HFFc6 (cell line): ENCODE results near the gene NFASC. TPM values are rescaled to one million over a fixed set of nuclear protein-coding genes. Genes with fewer than 3 reads are reported as not detected.

ENCODE experiments used
- DNase-seq: peaks from one replicate; pipeline ENCODE4 v3.0.0-alpha.2; 2018
- H3K27ac Mint-ChIP-seq: 2 replicates; pipeline ENCODE4 v1.8.0; 2020; ENCODE audit warnings: mild to moderate bottlenecking, mixed read lengths
- H3K27me3 Mint-ChIP-seq: 2 replicates; pipeline ENCODE4 v1.8.0; 2021; ENCODE audit warnings: mild to moderate bottlenecking, moderate library complexity, mixed read lengths; ENCODE audit not compliant: insufficient read depth
- H3K36me3 Mint-ChIP-seq: 2 replicates; pipeline ENCODE4 v1.8.0; 2021; ENCODE audit warnings: low read depth, mixed read lengths
- H3K4me1 Mint-ChIP-seq: 2 replicates; pipeline ENCODE4 v1.8.0; 2020; ENCODE audit warnings: low read depth, mixed read lengths
- H3K4me3 Mint-ChIP-seq: 2 replicates; pipeline ENCODE4 v1.8.0; 2020; ENCODE audit warnings: mild to moderate bottlenecking, moderate library complexity, mixed read lengths
- H3K9me3 Mint-ChIP-seq: 2 replicates; pipeline ENCODE4 v1.8.0; 2020; ENCODE audit warnings: mild to moderate bottlenecking, mixed read lengths
- CTCF ChIP-seq: fragments of 200-600 bp; sonication (generic); IDR thresholded peaks from 2 replicates; pipeline ENCODE4 v1.5.0; 2021; ENCODE audit warnings: antibody characterized with exemption, mild to moderate bottlenecking
- total RNA-seq, 6 experiments: library from RNA; stranded (reverse); fragmentation: NEBNext Ultra II Directional; extraction: Animal tissue kit (Norgen Biotek cat#: 25700); gene quantifications; 2 replicates in 1 of 6; 3 replicates in 5 of 6; pipeline ENCODE4 v1.2.3, GENCODE V29; 2021

Gene NFASC
- total RNA-seq, 6 experiments from 2014 or later, result 4.7 to 11.7 (median 9.9) TPM

GRCh38 chr1:204866051-204866596 is 4.5 kb upstream of the NFASC start:
- H3K4me1 Mint-ChIP-seq, result no peaks in the 10 kb centered on the region
- no peak for DNase-seq
- no peak overlapping the region for H3K27ac Mint-ChIP-seq
- TF ChIP-seq CTCF, result no peak
- no peaks in the 10 kb centered on the region for H3K9me3 Mint-ChIP-seq
- no peaks in the 10 kb centered on the region for H3K36me3 Mint-ChIP-seq
- peaks cover 21% of the 10 kb centered on the region for H3K27me3 Mint-ChIP-seq
- no peak overlapping the region for H3K4me3 Mint-ChIP-seq

GRCh38 chr1:204867203-204867602 is 3.5 kb upstream of the NFASC start:
- DNase-seq, result no peak
- H3K4me3 Mint-ChIP-seq, result no peak overlapping the region
- H3K36me3 Mint-ChIP-seq, result no peaks in the 10 kb centered on the region
- H3K27me3 Mint-ChIP-seq, result peaks cover 24% of the 10 kb centered on the region
- no peaks in the 10 kb centered on the region for H3K9me3 Mint-ChIP-seq
- no peak for TF ChIP-seq CTCF
- no peak overlapping the region for H3K27ac Mint-ChIP-seq
- no peaks in the 10 kb centered on the region for H3K4me1 Mint-ChIP-seq

GRCh38 chr1:204867666-204868339 is 2.9 kb upstream of the NFASC start:
- TF ChIP-seq CTCF, result no peak
- Mint-ChIP-seq H3K36me3 (no peaks in the 10 kb centered on the region), H3K27me3 (peaks cover 20% of the 10 kb centered on the region)

GRCh38 chr1:204868340-204868700 is 2.3 kb upstream of the NFASC start:
- no peak for TF ChIP-seq CTCF
- Mint-ChIP-seq H3K27ac (no peak overlapping the region), H3K36me3 (no peaks in the 10 kb centered on the region), H3K4me1 (0 out of 2 replicates have a peak, but pooled peaks cover 5% of the 10 kb centered on the region), H3K4me3 (no peak overlapping the region), H3K27me3 (peaks cover 16% of the 10 kb centered on the region), H3K9me3 (no peaks in the 10 kb centered on the region)
- DNase-seq, result no peak

More at GRCh38 chr1:204867666-204868339, 2.9 kb upstream of the NFASC start:
- no peak overlapping the region for H3K4me3 Mint-ChIP-seq
- H3K27ac Mint-ChIP-seq, result no peak overlapping the region
- H3K4me1 Mint-ChIP-seq, result 0 out of 2 replicates have a peak, but pooled peaks cover 5% of the 10 kb centered on the region
- DNase-seq, result no peak
- no peaks in the 10 kb centered on the region for H3K9me3 Mint-ChIP-seq

DNA sequence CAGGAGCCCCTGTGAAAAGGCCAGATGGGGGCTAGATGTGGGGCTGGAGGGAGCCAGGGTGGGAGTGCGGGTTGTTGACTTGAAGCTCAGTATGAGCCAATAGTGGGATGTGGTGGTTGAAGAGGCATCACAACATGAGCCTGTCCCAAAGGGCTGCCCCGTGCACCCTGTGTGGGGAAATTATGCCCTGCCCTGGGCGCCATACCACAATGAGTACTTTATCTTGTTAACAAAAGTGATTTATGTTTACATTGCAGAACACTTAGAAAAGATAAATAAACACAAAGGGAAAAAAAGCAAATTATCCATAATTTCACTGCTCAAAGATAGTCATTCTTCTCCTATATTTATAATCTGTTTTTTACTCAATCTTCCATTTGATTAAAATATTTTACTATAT is 1.6 kb upstream of the NFASC start:
- H3K4me1 Mint-ChIP-seq, result 0 out of 2 replicates have a peak, but pooled peaks cover 5% of the 10 kb centered on the region
- peaks cover 20% of the 10 kb centered on the region for H3K27me3 Mint-ChIP-seq
- no peak overlapping the region for H3K4me3 Mint-ChIP-seq
- H3K36me3 Mint-ChIP-seq, result no peaks in the 10 kb centered on the region
- no peak for DNase-seq
- TF ChIP-seq CTCF, result no peak
- no peak overlapping the region for H3K27ac Mint-ChIP-seq
- H3K9me3 Mint-ChIP-seq, result no peaks in the 10 kb centered on the region
